DND-41 (cell line): ENCODE data around the gene SERGEF.

Experiments used
- EZH2 ChIP-seq: IDR thresholded peaks from 3 replicates; pipeline ENCODE4 v1.6.1; 2012; ENCODE audit warnings: borderline replicate concordance, low read depth, mild to moderate bottlenecking, moderate library complexity, low read length, inconsistent platforms; ENCODE audit not compliant: severe bottlenecking
- TF ChIP-seq, protein P1 (sequence below): IDR thresholded peaks from 2 replicates; pipeline ENCODE4 v1.5.1; 2012; ENCODE audit warnings: borderline replicate concordance, low read length, moderate library complexity, mild to moderate bottlenecking; ENCODE audit not compliant: poor library complexity, severe bottlenecking; ENCODE audit errors: extremely low read depth

- TF ChIP-seq, protein P1, sequence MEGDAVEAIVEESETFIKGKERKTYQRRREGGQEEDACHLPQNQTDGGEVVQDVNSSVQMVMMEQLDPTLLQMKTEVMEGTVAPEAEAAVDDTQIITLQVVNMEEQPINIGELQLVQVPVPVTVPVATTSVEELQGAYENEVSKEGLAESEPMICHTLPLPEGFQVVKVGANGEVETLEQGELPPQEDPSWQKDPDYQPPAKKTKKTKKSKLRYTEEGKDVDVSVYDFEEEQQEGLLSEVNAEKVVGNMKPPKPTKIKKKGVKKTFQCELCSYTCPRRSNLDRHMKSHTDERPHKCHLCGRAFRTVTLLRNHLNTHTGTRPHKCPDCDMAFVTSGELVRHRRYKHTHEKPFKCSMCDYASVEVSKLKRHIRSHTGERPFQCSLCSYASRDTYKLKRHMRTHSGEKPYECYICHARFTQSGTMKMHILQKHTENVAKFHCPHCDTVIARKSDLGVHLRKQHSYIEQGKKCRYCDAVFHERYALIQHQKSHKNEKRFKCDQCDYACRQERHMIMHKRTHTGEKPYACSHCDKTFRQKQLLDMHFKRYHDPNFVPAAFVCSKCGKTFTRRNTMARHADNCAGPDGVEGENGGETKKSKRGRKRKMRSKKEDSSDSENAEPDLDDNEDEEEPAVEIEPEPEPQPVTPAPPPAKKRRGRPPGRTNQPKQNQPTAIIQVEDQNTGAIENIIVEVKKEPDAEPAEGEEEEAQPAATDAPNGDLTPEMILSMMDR: no peak
- no peak for TF ChIP-seq EZH2
Measured at GRCh38 chr11:17753153-17753552, 259.7 kb downstream of the SERGEF start.
